8988T (cell line): ENCODE data around the gene OPCML.

Source experiments
- DNase-seq: peaks from one replicate; pipeline ENCODE4 v3.0.0; 2011

The OPCML gene

DNA sequence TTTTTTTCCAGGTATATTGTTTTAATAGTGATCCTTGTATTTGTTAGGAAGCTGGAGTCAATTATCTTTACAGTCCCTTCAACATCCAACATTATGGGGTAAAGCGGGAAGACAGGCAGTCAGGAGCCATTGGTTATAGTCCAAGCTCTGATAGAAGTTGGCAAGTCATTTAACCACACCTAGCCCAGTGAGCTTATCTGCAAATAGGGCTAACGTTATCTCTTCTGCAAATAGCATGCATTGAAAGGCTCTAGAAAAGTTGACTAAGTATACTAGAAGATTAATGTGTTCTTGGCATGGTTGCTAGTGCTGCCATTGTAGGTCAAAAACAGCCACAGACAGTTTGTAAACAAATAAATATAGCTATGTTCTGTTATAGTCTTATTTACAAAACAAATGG is 520.7 kb downstream of the OPCML start:
- DNase-seq = no peak

DNA sequence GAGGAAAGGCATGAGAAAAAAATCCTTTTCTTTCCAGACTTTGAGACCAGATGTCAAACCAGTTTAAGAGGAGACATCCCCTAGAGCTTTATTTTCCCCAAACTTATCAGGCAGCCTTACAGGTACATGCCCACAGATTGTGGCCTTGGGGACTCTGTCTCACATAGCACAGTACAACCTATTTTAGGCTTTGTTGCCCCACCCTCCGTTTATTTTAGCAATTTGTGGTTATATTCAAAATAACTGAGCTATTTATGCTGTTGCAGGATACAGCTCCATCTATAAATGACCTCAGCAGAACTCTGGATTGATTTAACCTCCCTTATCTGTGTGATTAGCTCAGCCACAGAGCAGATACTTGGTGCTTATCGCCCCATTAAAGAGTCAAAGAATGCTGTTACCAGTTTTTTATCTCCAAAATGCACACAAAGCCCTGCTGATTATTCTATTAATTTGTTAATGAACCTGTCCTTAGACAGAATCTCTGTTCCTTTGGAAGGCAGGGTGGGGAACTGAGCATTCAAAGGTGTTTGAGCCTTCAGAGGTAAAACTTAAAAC is 525.2 kb downstream of the OPCML start:
- no peak for DNase-seq

DNA sequence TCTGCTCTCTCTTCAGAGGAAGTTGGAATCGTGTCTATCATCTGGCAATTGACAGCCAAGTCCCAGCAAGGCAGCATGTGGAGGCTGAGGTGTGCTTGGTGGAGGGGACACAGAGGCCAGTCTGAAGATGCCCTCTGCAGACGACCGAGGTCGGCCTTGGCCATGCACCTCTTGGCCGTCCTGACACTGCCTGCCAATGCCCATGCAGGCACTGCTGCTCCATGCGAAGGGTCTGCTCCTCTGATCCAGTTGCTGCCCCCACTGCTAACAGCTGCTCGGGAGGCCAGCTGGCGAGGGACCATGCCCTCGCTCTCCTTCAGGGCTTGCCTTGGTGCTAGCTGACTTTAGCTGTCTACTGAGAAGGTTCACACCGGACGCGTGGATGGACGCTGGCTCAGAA is 527.9 kb downstream of the OPCML start:
- DNase-seq = no peak

DNA sequence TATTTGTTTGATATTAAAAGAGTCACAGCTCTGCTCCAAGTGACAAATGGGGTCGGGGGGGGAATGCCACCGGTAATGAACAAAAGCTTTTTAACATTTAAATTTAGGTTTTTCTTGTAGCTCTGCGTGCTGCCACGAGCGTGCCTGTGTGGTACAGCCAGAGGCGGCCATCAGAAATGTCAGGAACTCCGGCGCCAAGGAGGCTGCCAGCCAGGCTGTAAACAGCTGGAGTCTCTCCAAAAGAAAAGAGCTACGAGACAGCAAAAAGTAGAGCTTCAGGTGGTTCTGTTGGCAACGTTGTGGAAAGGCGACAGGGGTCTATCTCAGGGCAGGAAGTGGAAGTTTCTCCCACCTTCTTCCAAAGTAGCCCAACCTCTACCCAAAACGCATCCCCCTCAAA is 532.8 kb downstream of the OPCML start:
- DNase-seq = no peak

DNA sequence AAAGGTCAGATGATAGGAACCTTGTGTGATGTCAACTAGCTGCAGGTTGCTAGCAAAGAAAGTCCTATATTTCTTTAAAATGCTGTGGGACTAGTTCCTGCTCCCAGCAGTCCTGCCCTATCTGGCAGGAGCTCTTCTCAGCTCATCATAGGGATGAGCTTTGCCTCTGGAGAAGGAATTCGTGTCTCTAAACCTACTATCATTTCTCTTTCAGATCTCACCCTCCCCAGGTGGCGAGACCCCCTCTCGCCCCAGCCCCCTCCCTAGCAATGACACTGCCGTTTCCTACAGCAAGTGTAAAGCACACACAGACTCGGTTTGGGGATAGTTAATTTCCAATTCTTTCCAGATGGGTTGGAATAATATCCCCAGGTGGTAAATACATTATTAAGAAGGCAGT is 533.3 kb downstream of the OPCML start:
- no peak for DNase-seq

DNA sequence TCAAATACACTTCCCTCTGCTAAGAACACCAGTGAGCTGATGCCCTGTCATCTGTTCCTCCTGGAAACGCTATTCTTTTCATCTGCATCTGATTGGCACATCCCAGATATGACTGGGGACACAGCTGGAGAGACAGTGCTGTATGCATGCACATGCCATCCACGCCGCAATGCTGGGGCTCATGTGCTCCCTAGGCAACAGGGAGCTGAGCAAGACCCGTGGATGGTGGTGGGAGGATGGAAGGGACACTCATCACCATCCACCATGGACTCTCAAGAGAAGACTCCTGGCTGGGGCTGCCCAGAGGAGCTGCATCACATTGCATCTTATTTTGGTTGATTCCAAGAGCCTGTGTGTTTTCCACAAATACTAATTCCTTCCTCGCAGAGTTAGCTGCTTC is 534.9 kb downstream of the OPCML start:
- no peak for DNase-seq

DNA sequence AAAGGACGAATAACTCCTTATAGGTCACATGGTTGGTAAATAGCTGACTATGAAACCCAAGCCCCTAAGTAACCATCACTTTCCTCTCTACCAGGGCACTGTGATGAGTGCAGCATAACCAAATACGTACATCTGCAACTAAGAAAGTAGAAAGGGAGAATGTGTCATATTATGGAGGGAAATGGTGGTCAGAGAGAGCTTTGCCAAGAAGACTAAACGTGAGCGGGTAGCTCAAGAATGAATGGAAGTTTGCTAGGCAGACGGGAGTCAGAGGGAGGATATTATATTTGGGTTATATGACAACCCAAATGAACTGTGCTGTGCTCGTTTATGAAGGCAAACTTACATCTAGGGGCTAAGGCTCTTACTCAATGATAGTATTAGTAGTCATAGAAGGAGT is 537.3 kb downstream of the OPCML start:
- DNase-seq = no peak

DNA sequence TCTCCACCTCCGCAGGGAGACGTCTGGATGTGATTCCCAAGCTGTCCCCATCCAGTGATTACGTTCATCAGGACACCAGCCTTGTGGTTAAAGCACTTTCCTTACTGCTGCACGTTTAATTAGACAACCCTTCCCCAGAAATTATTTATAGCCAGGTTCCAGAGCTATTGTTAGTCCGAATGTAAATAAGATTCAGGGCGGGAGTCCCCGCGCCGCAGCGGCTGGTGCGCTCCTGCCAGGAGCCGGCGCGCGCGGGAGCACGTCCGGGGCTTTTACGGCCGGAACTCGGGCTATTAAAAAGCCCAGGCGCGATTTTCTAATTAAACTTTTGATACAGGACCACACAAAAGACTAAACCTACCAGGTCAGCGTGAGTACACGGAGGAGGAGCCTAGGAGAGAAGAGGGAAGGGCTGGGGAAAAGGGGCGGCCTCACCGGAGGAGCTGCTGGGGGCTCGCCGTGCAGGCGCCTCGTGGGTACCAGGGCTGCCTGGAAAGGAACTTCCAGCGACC is 538.3 kb downstream of the OPCML start:
- no peak for DNase-seq

DNA sequence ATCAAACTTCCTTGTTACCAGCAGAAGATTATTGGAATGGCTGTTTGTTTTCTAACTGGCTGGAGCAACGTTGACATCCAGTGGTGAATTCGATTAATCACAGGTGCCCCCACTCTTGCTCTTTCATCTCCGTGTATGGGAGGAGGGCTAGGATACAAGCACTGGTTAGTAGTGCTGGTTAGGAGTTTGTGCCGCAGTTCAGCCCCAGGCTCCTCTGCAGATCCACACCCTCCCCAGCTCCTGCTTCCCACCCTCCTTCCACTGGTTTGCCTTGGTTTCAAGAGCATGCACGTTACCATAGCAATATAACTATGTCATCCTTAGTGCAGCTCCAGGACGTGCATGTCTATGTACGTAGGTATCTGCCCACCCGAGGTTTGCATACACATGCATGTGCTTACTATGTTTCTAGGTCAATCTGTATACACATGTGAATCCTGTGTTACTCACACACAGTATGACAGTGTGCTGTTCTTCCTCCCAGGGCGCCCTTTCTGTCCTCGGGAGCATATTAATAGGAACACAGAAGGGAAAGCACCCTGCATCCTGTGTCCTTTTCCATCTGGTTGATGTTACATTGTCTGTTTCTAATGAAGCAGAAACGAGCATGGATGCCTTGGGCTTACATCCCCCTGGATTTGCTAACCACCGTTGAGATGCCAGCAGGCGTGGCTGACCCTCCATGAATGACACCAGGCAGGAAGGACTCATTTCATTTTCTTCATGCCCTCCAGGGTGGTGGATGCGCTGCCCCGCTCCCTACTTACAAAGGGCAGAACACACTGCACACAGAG is 539.3 kb downstream of the OPCML start:
- DNase-seq = no peak

DNA sequence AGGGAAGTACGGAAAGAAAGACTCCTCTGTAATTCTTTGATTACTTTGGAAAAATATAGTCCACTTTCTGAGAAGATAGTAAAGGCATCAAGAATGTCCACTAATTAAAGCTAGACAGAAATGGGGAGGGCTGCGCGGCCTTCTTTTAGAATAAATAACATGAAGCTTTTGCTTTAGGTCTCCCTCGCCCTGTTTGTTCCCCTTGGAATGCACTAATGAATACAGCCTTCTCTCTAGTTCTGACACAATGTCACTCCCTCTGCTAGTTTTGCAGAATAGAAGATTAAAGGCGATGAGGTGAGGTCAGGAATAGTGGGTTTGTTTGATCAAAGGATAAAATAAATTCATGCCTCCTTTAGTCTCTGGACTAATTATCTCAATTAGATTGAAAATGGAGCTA is 543.9 kb downstream of the OPCML start:
- DNase-seq = no peak

DNA sequence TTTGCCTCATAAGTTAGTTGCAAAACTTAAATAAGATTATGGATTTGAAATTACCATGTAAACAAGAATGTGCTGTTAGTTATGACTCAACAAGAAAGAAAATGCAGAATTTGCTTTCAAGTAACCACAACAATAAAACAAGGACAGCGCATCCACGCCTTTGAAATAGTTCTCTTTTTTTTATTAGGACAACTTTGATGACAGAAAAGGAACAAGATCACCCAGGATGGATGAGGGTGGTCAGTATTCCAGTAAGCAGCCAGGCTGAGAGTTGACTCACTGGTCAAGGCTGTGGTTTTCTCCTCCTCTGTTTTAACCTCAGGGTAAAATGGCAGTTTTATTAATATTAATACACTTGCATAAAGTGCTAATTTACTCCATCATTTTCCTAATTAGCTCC is 544.4 kb downstream of the OPCML start:
- DNase-seq = no peak

DNA sequence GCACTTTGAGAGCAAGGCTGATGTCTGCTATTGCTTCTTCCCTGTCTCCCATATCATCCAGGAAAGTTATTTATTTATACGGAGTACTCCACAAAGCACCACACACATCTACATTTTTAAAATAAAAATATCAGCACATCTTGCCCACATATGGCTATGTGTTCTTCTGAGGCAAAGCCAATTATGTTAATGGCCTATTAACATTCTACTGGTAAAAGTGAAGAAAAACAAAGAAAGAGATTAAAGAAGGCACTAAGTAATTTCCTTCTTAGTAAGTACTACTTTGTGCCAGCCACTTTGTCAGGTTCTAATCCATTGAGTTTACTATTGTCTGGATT is 548.7 kb downstream of the OPCML start:
- no peak for DNase-seq

DNA sequence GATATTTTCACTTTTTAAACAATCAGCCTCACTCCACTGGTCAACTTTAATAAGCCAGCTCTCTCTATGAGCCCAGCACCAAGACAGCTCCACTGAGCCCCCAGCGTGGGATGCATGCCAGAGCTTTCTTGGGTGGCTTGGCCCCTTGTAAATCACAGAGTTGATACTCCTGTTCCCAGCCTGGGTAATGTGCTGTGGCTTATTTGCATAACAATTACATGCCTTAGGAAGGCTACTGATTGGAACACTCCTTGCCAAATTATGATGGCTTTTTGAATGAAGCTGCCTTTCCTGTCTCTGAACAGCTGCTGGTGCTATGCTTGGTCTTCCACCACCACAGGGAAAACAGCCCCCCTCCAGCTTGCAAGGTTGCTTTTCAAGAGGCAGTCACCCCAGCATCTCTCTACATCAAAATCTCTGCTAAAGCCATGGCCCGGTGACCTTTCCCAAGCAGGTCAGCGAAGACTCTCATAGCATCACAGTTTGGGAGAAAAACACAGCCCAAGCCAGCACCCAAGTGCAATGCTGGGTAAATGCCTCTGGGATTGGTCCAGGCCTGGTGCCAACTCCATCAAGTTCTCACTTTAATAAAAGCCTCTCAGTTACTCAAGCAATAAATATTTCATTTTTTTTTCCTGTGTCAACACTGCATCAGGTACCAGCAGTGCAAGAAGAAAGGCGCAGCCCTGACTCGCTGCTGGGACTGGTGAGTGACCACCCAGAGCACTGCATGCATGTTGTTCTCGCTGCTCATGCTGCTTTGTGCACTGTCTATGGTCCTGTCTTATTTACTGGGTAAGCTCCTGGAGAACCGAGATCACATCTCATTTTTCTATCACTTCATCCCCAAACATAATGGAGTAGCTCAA is 549.3 kb downstream of the OPCML start:
- no peak for DNase-seq

DNA sequence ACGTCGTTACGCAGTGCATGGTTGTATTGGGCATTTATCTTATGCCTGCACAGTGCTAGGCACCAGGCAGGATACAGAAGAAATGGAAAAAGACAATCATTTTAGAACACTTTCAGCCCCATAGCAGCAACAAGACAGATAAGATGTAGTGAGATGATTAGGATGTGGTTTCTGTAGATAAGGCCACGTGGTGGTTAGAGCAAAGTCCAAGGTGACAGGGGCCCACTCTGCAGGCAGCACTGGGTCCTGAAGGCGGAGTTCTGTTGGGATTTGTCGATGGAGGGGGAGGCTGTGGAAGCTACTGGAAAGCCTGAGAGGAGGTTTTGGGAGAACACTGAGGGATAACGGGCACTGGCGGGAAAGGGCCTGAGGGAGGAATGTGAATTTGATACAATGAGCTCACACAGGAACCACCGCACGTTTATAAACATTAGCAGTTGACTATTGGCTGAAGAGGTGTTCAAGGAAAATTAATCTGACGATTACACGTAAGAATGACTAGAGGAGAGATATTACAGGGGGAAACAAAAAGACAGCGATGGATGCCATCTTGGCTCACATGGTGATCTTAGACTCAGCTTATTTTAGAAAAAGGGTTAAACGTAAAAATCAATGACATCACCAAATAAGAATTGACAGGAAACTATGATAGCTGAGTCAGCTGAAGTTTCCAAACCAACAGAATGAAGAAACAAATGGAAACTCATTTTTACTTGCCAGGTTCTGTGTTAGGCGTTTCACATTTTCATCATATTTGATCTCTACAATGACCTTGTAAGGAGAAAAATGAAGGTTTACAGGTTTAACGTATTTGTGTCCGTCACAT is 551.0 kb downstream of the OPCML start:
- no peak for DNase-seq

DNA sequence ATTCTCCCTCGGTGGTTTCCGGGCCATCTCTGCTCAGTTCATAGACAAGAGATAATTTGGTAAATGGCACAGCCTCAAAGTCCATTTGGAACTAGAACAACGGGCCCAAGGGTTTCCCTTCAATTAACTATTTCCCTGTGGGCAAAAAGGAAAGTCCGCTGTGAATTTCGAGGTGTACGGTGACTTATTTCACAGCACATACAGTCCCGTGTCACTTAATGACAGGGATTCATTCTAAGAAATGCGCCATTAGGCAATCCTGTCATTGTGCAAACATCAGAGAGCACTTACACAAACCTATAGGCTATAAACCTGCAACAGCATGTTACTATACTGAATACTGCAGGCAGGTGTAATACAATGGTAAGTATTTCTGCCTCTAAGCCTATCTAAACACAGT is 551.6 kb downstream of the OPCML start:
- DNase-seq = no peak

DNA sequence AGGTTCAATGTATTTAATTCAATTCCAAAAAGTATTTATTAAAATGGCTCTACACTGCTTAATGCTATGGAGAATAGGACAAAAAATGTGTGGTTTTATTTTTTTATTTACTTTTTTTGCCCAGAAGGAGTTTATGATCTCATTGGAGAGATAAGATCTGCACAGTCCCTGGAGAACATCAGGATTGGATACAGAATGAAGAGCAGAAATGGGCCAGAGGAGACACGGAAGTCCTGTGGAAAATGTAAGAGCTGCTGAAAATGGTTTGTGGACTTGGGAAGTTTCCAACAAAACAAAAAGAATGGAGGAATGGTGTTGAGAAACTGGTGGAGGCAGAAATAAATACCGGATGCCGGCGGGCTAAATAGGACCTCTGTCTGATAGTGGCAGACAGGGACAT is 554.6 kb downstream of the OPCML start:
- no peak for DNase-seq

DNA sequence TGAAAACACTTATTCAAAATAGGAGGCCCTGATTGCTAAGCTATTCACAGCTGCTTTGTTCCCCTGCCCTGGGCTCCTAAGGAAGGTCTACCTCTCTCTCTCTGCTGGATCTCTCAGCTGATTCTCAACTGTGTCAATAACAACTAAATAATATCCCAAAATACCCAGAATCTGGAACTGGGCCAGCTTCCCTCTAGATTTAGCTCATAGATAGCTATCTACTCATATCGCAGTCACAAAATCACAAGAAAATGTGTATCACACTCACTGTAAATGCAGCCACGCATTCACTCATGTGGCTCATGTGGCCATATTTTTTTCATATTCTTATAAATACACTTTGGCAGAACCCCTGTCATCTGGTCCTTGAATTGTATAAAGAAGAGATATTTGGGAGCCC is 555.1 kb downstream of the OPCML start:
- no peak for DNase-seq

DNA sequence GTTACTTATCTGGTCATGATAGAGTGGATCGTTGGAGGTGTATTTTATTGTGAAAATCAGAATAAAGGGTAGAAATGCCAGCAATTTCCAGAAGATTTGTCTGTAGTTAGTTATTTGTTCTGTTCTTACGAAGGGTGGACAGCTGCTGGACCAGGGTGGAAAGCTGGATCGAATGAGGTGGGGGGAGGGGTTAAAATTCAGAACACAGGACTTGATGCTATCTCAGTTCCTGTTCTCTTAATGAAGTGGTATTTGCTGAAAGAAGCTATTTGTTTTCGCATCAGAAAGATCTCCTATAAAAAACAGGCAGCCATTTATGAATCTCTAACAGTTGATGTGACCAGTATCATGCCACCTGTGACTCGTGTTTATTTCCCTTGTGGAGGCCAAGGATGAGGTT is 556.2 kb downstream of the OPCML start:
- no peak for DNase-seq

DNA sequence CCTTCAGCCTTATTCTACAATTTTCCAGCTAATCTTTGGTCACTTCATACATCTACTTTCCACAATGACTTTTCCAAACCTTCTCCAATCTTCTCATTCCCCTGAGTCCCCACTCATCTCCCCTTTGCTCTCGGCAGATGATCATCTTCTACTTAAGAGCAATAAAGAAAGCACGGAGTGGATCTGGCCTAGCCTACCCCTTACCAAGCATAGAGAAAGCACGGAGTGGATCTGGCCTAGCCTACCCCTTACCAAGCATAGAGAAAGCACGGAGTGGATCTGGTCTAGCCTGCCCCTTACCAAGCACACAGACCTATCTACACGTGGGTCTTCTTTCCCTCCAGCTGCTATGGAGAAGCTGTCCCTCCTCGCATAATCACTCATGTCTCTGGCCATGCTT is 558.6 kb downstream of the OPCML start:
- DNase-seq = no peak

DNA sequence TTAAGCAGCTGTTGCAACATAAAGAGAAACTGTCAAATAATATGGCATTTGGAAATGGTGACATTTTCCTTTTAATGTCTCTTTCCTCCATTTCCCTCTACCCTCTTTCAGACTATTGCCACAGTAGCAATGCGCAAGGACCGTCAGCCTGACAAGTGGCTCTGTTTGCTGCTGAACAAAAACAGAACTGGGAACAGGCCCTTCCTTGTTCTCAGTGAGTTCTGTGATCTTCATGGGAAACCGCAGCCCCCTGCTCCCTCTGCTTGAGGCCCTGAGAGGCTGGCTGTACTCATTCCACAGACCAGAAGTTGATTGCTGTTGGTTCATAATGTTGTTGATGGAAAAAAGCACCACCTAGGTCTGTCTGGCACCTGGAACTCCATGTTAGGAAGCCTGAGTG is 559.7 kb downstream of the OPCML start:
- no peak for DNase-seq

DNA sequence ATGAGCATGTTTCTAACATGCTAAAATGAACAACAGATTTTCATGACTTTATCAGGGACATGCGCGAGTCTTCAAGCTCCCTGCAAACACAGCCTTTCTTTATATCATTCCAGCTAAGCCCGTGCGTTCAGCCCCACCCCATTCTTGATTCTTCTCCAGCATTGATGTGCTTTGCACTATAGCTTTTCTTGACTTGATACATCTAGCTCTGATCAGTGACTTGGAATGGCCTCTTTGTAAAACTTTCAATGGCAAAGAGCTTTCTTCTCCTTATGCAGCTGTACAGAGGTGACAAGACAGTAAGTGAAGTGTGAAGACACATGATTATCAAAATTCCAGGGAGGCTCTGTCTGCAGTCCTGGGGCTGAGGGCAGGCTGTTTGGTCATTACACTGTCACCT is 561.0 kb downstream of the OPCML start:
- DNase-seq = no peak

DNA sequence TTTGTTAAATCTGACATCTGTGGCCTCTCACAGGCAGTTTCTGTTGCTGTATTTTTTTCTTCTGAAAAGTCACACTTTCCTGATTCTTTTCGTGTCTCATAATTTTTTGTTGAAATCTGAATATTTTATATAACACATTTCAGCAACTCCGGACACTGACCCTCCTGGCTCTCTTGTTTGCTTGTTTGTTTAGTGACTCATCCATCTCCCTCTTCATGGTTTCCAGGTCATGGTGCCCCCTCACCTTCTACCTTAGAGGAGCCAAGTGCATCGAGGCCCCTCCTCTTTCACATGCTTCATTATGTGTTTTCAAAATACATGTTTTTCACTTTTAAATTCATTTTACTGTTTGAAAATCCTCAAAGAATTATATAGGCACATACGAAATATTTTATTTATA is 562.4 kb downstream of the OPCML start:
- DNase-seq = no peak

DNA sequence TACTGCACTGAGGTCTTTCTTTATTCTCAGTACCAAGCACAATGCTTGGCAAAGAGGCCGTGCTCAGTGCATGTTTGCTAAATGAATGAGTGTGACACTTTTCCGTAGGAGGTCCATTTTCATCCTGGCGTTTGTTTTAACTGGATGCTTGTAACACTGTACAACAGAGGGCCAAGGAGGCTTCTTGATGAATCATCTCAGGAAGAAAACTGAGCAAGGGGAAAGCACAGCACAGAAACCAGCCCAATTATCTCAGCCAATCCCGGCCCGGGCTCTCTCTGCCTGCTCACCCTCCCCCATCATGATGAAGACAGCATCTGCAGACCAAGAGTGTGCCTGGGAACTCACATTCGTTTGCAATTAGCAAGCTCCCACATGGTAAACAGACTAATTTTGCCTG is 570.3 kb downstream of the OPCML start:
- no peak for DNase-seq
